Measurements from ENCODE around the gene CXorf66.
A peak's percentile ranks its signal among the peaks of the same experiment; 100 is the strongest.

- no peak for TF ChIP-seq REST (IDR thresholded peaks at IDR 0.05)
- no peak for TF ChIP-seq YY1 (IDR thresholded peaks at IDR 0.05)
- TF ChIP-seq CTCF (IDR thresholded peaks at IDR 0.05; ENCODE audit: low read depth, low read length, missing input control) = peak; percentile 9
- TF ChIP-seq ATF3 (IDR thresholded peaks at IDR 0.05) = no peak
- no peak for TF ChIP-seq MAX (IDR thresholded peaks at IDR 0.05)
Observed at GRCh38 chrX:139936259-139936658, 29.1 kb downstream of the CXorf66 start.

Data from liver (tissue), 3 donors.